Esophagus squamous epithelium (tissue), 5 donors: Measurements from ENCODE around the gene ALS2. TPM values are rescaled to one million over a fixed set of nuclear protein-coding genes. Genes with fewer than 3 reads are reported as not detected.

Source experiments
- DNase-seq: peaks from one replicate; lab custom pipeline; 2025; lab: John Stamatoyannopoulos, UW
- H3K27ac ChIP-seq, 4 donors: fragments of 200-600 bp; sonication (generic); one replicate each; pipeline ENCODE4 v1.5.1; 2016 to 2019; ENCODE audit warnings: mild to moderate bottlenecking in 1 of 4
- H3K27me3 ChIP-seq, 4 donors: fragments of 200-600 bp; sonication (generic); 1 replicate in 3 of 4; 2 replicates in 1 of 4; pipeline versions ENCODE4 v1.5.1 to v1.6.0; 2017 to 2021; ENCODE audit warnings: antibody characterized with exemption in 1 of 4
- H3K36me3 ChIP-seq, 3 donors: fragments of 200-600 bp; sonication (generic); one replicate each; pipeline ENCODE4 v1.5.1; 2016 to 2019
- H3K4me1 ChIP-seq, 3 donors: fragments of 200-600 bp; sonication (generic); one replicate each; pipeline ENCODE4 v1.5.1; 2017 to 2019
- H3K4me3 ChIP-seq, 4 donors: fragments of 200-600 bp; sonication (generic); 1 replicate in 3 of 4; 2 replicates in 1 of 4; pipeline ENCODE4 v1.5.1; 2016 to 2019; ENCODE audit warnings: mild to moderate bottlenecking in 2 of 4, moderate library complexity in 1 of 4
- H3K9me3 ChIP-seq, 3 donors: fragments of 200-600 bp; sonication (generic); one replicate each; pipeline ENCODE4 v1.5.1; 2016 to 2019
- CTCF ChIP-seq, 6 experiments: fragments of 450-650 bp in 4 of 6; fragments of 200-600 bp in 2 of 6; sonication (generic) in 2 of 6; IDR thresholded peaks; one replicate each; pipeline ENCODE4 v1.5.1; 2016 to 2019; ENCODE audit warnings: antibody characterized with exemption in 6 of 6, mild to moderate bottlenecking in 4 of 6, moderate library complexity in 4 of 6
- POLR2A ChIP-seq, 4 donors: fragments of 450-650 bp; IDR thresholded peaks; one replicate each; pipeline ENCODE4 v1.6.1; 2017; ENCODE audit warnings: antibody characterized with exemption in 4 of 4, mild to moderate bottlenecking in 4 of 4, moderate library complexity in 3 of 4
- WGBS, 2 donors: methylation state at CpG; one replicate each; pipeline ENCODE4 v1.1.5; 2018; 5-methylcytosine and 5-hydroxymethylcytosine counted together
- intact Hi-C: fragments of 100-400 bp; cut with DNase I; formaldehyde crosslinking; loops from one replicate; pipeline ENCODE4 v1.15.0; 2022
- total RNA-seq, 4 donors: library from RNA; depleted of rRNA; stranded (reverse); fragments of >200 nt; gene quantifications; one replicate each; pipeline ENCODE4 v1.1.0, GENCODE V29; 2016
- donor health status: DM: yes; HTN: yes; CAD: no.

ALS2 gene
- total RNA-seq, 4 donors from 2014 or later: 7.0 to 15.1 (median 8.5) TPM

- no peak for TF ChIP-seq CTCF (IDR thresholded peaks at IDR 0.05)
- TF ChIP-seq POLR2A (IDR thresholded peaks at IDR 0.05): no peak
- intact Hi-C loops: no loop called here
- H3K36me3 ChIP-seq: peaks cover 0 to 83% (median 0%) of the 10 kb centered on the region in 3 donors
- no peak overlapping the region for H3K4me3 ChIP-seq
- H3K27me3 ChIP-seq: no peaks in the 10 kb centered on the region
- H3K4me1 ChIP-seq: no peaks in the 10 kb centered on the region
- no peak overlapping the region for H3K27ac ChIP-seq
- H3K9me3 ChIP-seq: no peaks in the 10 kb centered on the region
- WGBS, 2 donors: 75 to 86% methylated on average over 4 of the region's 4 CpGs
- no peak for DNase-seq
Observed at GRCh38 chr2:201734111-201734510, 46.6 kb downstream of the ALS2 start.

GRCh38 chr2:201733544-201733943 lies 47.2 kb downstream of the ALS2 start:
- Histone ChIP-seq H3K4me1 (no peaks in the 10 kb centered on the region), H3K36me3 (peaks cover 0 to 83% (median 0%) of the 10 kb centered on the region in 3 donors)

GRCh38 chr2:201730651-201731285 lies 50.0 kb downstream of the ALS2 start:
- peaks cover 0 to 83% (median 0%) of the 10 kb centered on the region in 3 donors for H3K36me3 ChIP-seq
- no peak for TF ChIP-seq POLR2A (IDR thresholded peaks at IDR 0.05)
- H3K27me3 ChIP-seq: no peaks in the 10 kb centered on the region
- no peak overlapping the region for H3K27ac ChIP-seq
- H3K4me3 ChIP-seq: no peak overlapping the region
- intact Hi-C loops: no loop called here
- WGBS, 2 donors: 79 to 89% methylated on average over 5 of the region's 5 CpGs
- H3K4me1 ChIP-seq: no peaks in the 10 kb centered on the region
- no peaks in the 10 kb centered on the region for H3K9me3 ChIP-seq
- DNase-seq: no peak

More at GRCh38 chr2:201733544-201733943, 47.2 kb downstream of the ALS2 start:
- intact Hi-C loops: no loop called here
- Histone ChIP-seq H3K9me3 (no peaks in the 10 kb centered on the region), H3K27me3 (no peaks in the 10 kb centered on the region), H3K27ac (no peak overlapping the region), H3K4me3 (no peak overlapping the region)
- TF ChIP-seq CTCF (IDR thresholded peaks at IDR 0.05) (no peak), POLR2A (IDR thresholded peaks at IDR 0.05) (no peak)
- no peak for DNase-seq
- 62 to 74% methylated on average over 1 of the region's 1 CpG for WGBS, 2 donors

GRCh38 chr2:201715459-201715858 lies 65.3 kb downstream of the ALS2 start:
- H3K27me3 ChIP-seq: no peaks in the 10 kb centered on the region
- intact Hi-C loops: no loop called here
- DNase-seq: no peak
- H3K4me1 ChIP-seq: no peaks in the 10 kb centered on the region
- H3K36me3 ChIP-seq: peaks cover 0 to 91% (median 6%) of the 10 kb centered on the region in 3 donors
- no peak for TF ChIP-seq POLR2A (IDR thresholded peaks at IDR 0.05)
- TF ChIP-seq CTCF (IDR thresholded peaks at IDR 0.05): no peak
- no peak overlapping the region for H3K4me3 ChIP-seq
- H3K27ac ChIP-seq: no peak overlapping the region
- 91 to 93% methylated on average over 6 of the region's 6 CpGs for WGBS, 2 donors
- H3K9me3 ChIP-seq: peaks cover 0 to 10% (median 3%) of the 10 kb centered on the region in 3 donors

GRCh38 chr2:201712726-201713125 lies 68.0 kb downstream of the ALS2 start:
- no peaks in the 10 kb centered on the region for H3K9me3 ChIP-seq
- H3K27ac ChIP-seq: no peak overlapping the region
- peaks cover under 1 to 95% (median 6%) of the 10 kb centered on the region in 3 donors for H3K36me3 ChIP-seq
- DNase-seq: no peak
- no peaks in the 10 kb centered on the region for H3K4me1 ChIP-seq
- 96 to 100% methylated on average over 1 of the region's 1 CpG for WGBS, 2 donors
- no peaks in the 10 kb centered on the region for H3K27me3 ChIP-seq
- no peak overlapping the region for H3K4me3 ChIP-seq
- TF ChIP-seq POLR2A (IDR thresholded peaks at IDR 0.05): no peak
- no peak for TF ChIP-seq CTCF (IDR thresholded peaks at IDR 0.05)
- intact Hi-C loops: no loop called here
